ENCODE data around the gene PFKFB4.

Gene PFKFB4

DNA sequence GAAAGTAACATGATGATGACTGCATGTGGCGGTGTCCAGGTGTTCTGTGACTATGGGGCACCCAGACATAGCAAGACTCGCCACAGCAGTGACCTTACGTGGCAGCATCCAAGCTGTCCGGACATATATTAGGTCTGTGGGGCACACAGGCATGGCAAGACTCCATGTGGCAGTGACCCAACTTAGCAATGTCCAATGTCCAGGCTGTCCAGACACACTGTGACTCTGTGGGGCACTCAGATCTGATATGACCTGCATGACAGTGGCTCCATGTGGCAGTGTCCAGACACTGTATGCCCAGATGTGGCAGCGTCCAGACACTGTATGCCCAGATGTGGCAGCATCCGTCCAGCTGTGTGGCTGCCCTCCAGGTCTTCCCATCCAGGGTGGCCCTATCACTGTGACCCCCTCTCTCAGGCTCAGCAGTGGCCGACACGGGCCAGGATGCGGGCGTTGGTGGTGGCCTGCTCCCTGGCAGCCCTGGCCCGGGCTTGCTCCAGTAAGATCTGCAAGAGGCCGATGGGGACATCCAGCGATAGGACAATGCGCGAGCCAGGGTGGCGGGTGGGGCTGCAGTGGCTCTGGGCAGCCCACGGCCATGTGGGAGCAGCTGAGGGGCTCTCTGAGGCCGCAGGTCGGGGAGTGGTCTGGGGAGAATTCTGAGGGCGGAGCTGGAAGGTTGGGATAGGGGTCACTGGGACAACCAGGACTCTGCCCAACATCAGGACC, 5.9 kb upstream of the PFKFB4 start:
- Histone ChIP-seq H2AFZ (ENCODE audit: low read depth, low read length) (no peak overlapping the region), H4K20me1 (ENCODE audit: insufficient read depth, low read length) (no peaks in the 10 kb centered on the region; the same call in 1 of the 2 replicates), H3K4me1 (ENCODE audit: insufficient read depth, low read length) (peaks cover 9% of the 10 kb centered on the region), H3K9ac (ENCODE audit: low read depth, low read length) (no peak overlapping the region; the same call in 1 of the 2 replicates), H3K27me3 (ENCODE audit: insufficient read depth, low read length, poor library complexity) (no peaks in the 10 kb centered on the region), H3K9me3 (ENCODE audit: insufficient read depth, low read length, severe bottlenecking) (no peaks in the 10 kb centered on the region), H3K27ac (ENCODE audit: low read length) (no peak overlapping the region), H3K4me2 (ENCODE audit: insufficient read depth, low read length) (no peak overlapping the region), H3K79me2 (ENCODE audit: insufficient read depth, low read length) (no peaks in the 10 kb centered on the region), H3K4me3 (ENCODE audit: low read depth in 1 of 2, low read length in 2 of 2) (no peak overlapping the region), H3K36me3 (ENCODE audit: insufficient read depth, low read length) (no peaks in the 10 kb centered on the region)
- ATAC-seq (ENCODE audit: insufficient read depth, low read depth): no peak
- no peak for TF ChIP-seq EZH2 (IDR thresholded peaks at IDR 0.05; ENCODE audit: borderline replicate concordance, low read depth, low read length, severe bottlenecking)
- TF ChIP-seq, protein P1, sequence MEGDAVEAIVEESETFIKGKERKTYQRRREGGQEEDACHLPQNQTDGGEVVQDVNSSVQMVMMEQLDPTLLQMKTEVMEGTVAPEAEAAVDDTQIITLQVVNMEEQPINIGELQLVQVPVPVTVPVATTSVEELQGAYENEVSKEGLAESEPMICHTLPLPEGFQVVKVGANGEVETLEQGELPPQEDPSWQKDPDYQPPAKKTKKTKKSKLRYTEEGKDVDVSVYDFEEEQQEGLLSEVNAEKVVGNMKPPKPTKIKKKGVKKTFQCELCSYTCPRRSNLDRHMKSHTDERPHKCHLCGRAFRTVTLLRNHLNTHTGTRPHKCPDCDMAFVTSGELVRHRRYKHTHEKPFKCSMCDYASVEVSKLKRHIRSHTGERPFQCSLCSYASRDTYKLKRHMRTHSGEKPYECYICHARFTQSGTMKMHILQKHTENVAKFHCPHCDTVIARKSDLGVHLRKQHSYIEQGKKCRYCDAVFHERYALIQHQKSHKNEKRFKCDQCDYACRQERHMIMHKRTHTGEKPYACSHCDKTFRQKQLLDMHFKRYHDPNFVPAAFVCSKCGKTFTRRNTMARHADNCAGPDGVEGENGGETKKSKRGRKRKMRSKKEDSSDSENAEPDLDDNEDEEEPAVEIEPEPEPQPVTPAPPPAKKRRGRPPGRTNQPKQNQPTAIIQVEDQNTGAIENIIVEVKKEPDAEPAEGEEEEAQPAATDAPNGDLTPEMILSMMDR (IDR thresholded peaks at IDR 0.05; ENCODE audit: borderline replicate concordance, extremely low read depth, low read length, poor library complexity, severe bottlenecking): no peak
- no peak for DNase-seq

DNA sequence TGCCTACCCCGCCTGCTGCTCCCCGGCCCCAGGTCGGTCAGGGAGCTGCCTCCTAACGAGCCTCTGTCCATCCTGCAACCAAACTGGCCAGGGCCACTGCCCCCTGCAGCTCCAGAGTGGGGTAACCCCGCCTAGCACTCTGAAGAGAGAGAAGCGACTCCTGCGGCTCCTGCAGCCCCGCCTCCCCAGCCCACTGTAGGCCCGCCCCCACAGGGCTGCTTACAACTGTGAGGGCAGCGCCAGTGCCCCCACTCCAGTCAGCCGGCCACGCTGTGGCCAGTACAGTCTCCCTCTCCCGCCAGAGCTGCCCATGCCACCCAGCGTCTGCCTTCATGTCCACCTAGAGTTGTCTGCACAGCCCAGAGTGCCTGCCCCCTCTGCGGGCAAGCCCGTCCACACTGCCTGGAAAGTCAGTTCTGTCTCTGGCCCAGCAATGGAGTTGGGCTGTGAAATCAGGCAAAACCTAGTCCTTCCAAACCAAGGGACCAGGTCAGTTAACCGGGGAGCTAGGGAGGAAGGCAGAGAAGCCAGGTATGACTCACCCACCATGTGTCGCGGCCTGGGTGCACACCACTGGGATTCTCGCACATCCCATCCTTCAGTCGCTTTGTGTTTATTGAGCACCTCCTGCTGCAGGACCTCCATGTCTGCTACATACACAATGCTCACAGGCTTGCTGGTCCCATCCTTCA, 4.6 kb upstream of the PFKFB4 start:
- H3K4me1 ChIP-seq (ENCODE audit: insufficient read depth, low read length): peaks cover 19% of the 10 kb centered on the region
- no peak overlapping the region for H3K4me2 ChIP-seq (ENCODE audit: insufficient read depth, low read length)
- no peaks in the 10 kb centered on the region for H3K79me2 ChIP-seq (ENCODE audit: insufficient read depth, low read length)
- no peak overlapping the region for H3K27ac ChIP-seq (ENCODE audit: low read length)
- H3K4me3 ChIP-seq (ENCODE audit: low read depth in 1 of 2, low read length in 2 of 2): no peak overlapping the region
- no peaks in the 10 kb centered on the region for H3K27me3 ChIP-seq (ENCODE audit: insufficient read depth, low read length, poor library complexity)
- DNase-seq: no peak
- H3K9me3 ChIP-seq (ENCODE audit: insufficient read depth, low read length, severe bottlenecking): no peaks in the 10 kb centered on the region
- no peaks in the 10 kb centered on the region for H3K36me3 ChIP-seq (ENCODE audit: insufficient read depth, low read length)
- TF ChIP-seq EZH2 (IDR thresholded peaks at IDR 0.05; ENCODE audit: borderline replicate concordance, low read depth, low read length, severe bottlenecking): no peak
- TF ChIP-seq, protein P1 (IDR thresholded peaks at IDR 0.05; ENCODE audit: borderline replicate concordance, extremely low read depth, low read length, poor library complexity, severe bottlenecking): no peak
- H3K9ac ChIP-seq (ENCODE audit: low read depth, low read length): no peak overlapping the region
- no peaks in the 10 kb centered on the region; the same call in 1 of the 2 replicates for H4K20me1 ChIP-seq (ENCODE audit: insufficient read depth, low read length)
- ATAC-seq (ENCODE audit: insufficient read depth, low read depth): no peak
- H2AFZ ChIP-seq (ENCODE audit: low read depth, low read length): no peak overlapping the region

DNA sequence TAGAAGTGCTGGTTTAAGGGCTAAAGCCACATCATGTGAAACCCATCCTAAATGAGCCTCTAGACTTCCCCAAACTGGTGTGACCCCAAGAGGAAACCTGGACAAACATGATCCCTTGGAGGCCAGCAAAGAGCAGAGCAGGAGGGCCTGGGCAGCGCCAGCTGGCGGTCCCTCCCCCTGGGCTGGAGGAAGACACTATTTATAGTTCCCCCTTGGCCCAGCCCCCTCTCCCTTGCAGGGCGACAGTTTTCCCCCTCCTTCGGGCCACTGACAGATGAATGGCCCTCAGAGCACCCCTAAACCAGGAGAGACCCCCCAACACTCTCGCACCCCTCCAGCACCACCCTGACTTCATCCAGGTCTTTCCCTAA, 4.0 kb upstream of the PFKFB4 start:
- no peaks in the 10 kb centered on the region; the same call in 1 of the 2 replicates for H4K20me1 ChIP-seq (ENCODE audit: insufficient read depth, low read length)
- peaks cover 25% of the 10 kb centered on the region for H3K4me1 ChIP-seq (ENCODE audit: insufficient read depth, low read length)
- no peaks in the 10 kb centered on the region for H3K27me3 ChIP-seq (ENCODE audit: insufficient read depth, low read length, poor library complexity)
- H3K4me2 ChIP-seq (ENCODE audit: insufficient read depth, low read length): no peak overlapping the region
- H3K4me3 ChIP-seq (ENCODE audit: low read depth in 1 of 2, low read length in 2 of 2): no peak overlapping the region
- H3K9ac ChIP-seq (ENCODE audit: low read depth, low read length): no peak overlapping the region
- H2AFZ ChIP-seq (ENCODE audit: low read depth, low read length): no peak overlapping the region
- H3K79me2 ChIP-seq (ENCODE audit: insufficient read depth, low read length): no peaks in the 10 kb centered on the region
- H3K9me3 ChIP-seq (ENCODE audit: insufficient read depth, low read length, severe bottlenecking): no peaks in the 10 kb centered on the region
- no peak for ATAC-seq (ENCODE audit: insufficient read depth, low read depth)
- H3K27ac ChIP-seq (ENCODE audit: low read length): no peak overlapping the region
- no peak for DNase-seq
- TF ChIP-seq, protein P1 (IDR thresholded peaks at IDR 0.05; ENCODE audit: borderline replicate concordance, extremely low read depth, low read length, poor library complexity, severe bottlenecking): no peak
- TF ChIP-seq EZH2 (IDR thresholded peaks at IDR 0.05; ENCODE audit: borderline replicate concordance, low read depth, low read length, severe bottlenecking): no peak
- H3K36me3 ChIP-seq (ENCODE audit: insufficient read depth, low read length): no peaks in the 10 kb centered on the region
